GM19467 (cell line): Measurements from ENCODE around the gene NUTM1.

ENCODE experiments used
- ATAC-seq: cut with Tn5 transposase; IDR thresholded peaks from one replicate; pipeline ENCODE4 v1.9.1; 2021; ENCODE audit warnings: mild to moderate bottlenecking, moderate library complexity; ENCODE audit not compliant: unreplicated experiment

Gene NUTM1

GRCh38 chr15:34342737-34343575 is at the start of gene NUTM1, which contains the start of gene NOP10:
NUTM1 (plus strand) TSS chr15:34343315; CDS start chr15:34343697, 382 bp downstream.
NOP10 (minus strand) TSS chr15:34343136; CDS start chr15:34343073, 63 bp downstream.
- ATAC-seq, result peak; percentile 92

GRCh38 chr15:34297059-34297458 is 46.1 kb upstream of the NUTM1 start:
- no peak for ATAC-seq

GRCh38 chr15:34301058-34301457 is 42.1 kb upstream of the NUTM1 start:
- no peak for ATAC-seq

GRCh38 chr15:34304613-34305012 is 38.5 kb upstream of the NUTM1 start:
- no peak for ATAC-seq

- no peak for ATAC-seq
Observed at GRCh38 chr15:34311563-34311962, 31.6 kb upstream of the NUTM1 start.

- ATAC-seq, result no peak
Observed at GRCh38 chr15:34314491-34315490, 28.3 kb upstream of the NUTM1 start.

- ATAC-seq, result peak; percentile 50
Observed at GRCh38 chr15:34318277-34319079, 24.6 kb upstream of the NUTM1 start.

GRCh38 chr15:34323217-34323616 is 19.9 kb upstream of the NUTM1 start:
- no peak for ATAC-seq

GRCh38 chr15:34324933-34325332 is 18.2 kb upstream of the NUTM1 start:
- no peak for ATAC-seq

GRCh38 chr15:34325368-34325767 is 17.7 kb upstream of the NUTM1 start:
- ATAC-seq, result no peak

- no peak for ATAC-seq
Observed at GRCh38 chr15:34327906-34328305, 15.2 kb upstream of the NUTM1 start.

- ATAC-seq, result no peak
Observed at GRCh38 chr15:34329006-34329405, 14.1 kb upstream of the NUTM1 start.

- no peak for ATAC-seq
Observed at GRCh38 chr15:34330279-34330678, 12.8 kb upstream of the NUTM1 start.

GRCh38 chr15:34331809-34332208 is 11.3 kb upstream of the NUTM1 start:
- ATAC-seq, result no peak

GRCh38 chr15:34332553-34333120 is 10.5 kb upstream of the NUTM1 start:
- no peak for ATAC-seq

GRCh38 chr15:34334672-34335071 is 8.4 kb upstream of the NUTM1 start:
- no peak for ATAC-seq

- ATAC-seq, result no peak
Observed at GRCh38 chr15:34335176-34336032, 7.7 kb upstream of the NUTM1 start.

- no peak for ATAC-seq
Observed at GRCh38 chr15:34336231-34336990, 6.7 kb upstream of the NUTM1 start.
